ENCODE results near the gene OGDH.

DNA sequence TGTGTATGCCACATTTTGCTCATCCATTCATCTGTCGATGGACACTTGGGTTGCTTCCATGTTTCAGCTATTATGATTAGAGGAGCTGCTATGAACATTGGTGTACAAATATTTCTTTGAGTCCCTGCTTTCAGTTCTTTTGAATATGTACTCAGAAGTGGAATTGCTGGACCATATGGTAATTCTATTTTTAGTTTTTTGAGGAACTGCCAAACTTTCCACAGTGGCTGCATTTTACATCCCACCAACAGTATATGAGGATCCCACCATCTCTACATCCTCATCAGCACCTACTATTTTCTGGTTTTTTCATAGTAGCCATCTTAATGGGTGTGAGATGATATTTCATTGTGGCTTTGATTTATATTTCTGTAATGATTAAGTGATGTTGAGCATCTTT is 97.5 kb downstream of the OGDH start:
- TF ChIP-seq, protein P1, sequence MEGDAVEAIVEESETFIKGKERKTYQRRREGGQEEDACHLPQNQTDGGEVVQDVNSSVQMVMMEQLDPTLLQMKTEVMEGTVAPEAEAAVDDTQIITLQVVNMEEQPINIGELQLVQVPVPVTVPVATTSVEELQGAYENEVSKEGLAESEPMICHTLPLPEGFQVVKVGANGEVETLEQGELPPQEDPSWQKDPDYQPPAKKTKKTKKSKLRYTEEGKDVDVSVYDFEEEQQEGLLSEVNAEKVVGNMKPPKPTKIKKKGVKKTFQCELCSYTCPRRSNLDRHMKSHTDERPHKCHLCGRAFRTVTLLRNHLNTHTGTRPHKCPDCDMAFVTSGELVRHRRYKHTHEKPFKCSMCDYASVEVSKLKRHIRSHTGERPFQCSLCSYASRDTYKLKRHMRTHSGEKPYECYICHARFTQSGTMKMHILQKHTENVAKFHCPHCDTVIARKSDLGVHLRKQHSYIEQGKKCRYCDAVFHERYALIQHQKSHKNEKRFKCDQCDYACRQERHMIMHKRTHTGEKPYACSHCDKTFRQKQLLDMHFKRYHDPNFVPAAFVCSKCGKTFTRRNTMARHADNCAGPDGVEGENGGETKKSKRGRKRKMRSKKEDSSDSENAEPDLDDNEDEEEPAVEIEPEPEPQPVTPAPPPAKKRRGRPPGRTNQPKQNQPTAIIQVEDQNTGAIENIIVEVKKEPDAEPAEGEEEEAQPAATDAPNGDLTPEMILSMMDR (IDR thresholded peaks at IDR 0.05), result no peak
- no peak for TF ChIP-seq POLR2A (IDR thresholded peaks at IDR 0.05)
